Heart right ventricle (tissue), 16 donors: Measurements from ENCODE around the gene ATP8B3. TPM values are rescaled to one million over a fixed set of nuclear protein-coding genes. Genes with fewer than 3 reads are reported as not detected.

ENCODE experiments used
- ATAC-seq, 8 donors: fragments of 200-7000 bp; cut with Tn5 transposase; one replicate each; pipeline ENCODE4 v1.9.1; 2020; ENCODE audit warnings: mild to moderate bottlenecking in 8 of 8, moderate library complexity in 8 of 8, moderate number of reproducible peaks in 1 of 8
- DNase-seq, 2 donors: peaks; one replicate each; pipeline ENCODE4 v3.0.0-alpha.2; 2020
- H3K27ac ChIP-seq, 10 donors: fragments of 200-600 bp; sonication (generic) in 2 of 10; one replicate each; pipeline versions ENCODE4 v1.5.0 to v1.8.0; 2020 to 2022; ENCODE audit warnings: mild to moderate bottlenecking in 3 of 10
- H3K27me3 ChIP-seq, 7 donors: fragments of 200-600 bp; one replicate each; pipeline ENCODE4 v1.8.0; 2021 to 2022; ENCODE audit warnings: mild to moderate bottlenecking in 2 of 7
- H3K36me3 ChIP-seq, 9 donors: fragments of 200-600 bp; sonication (generic) in 1 of 9; one replicate each; pipeline versions ENCODE4 v1.5.0 to v1.8.0; 2020 to 2022; ENCODE audit warnings: mild to moderate bottlenecking in 2 of 9
- H3K4me1 ChIP-seq, 9 donors: fragments of 200-600 bp; sonication (generic) in 1 of 9; one replicate each; pipeline versions ENCODE4 v1.5.0 to v1.8.0; 2020 to 2022; ENCODE audit warnings: mild to moderate bottlenecking in 4 of 9
- H3K4me3 ChIP-seq, 10 donors: fragments of 200-600 bp; sonication (generic) in 2 of 10; one replicate each; pipeline versions ENCODE4 v1.5.0 to v1.8.0; 2020 to 2022; ENCODE audit warnings: mild to moderate bottlenecking in 7 of 10, moderate library complexity in 2 of 10
- H3K9me3 ChIP-seq, 11 donors: fragments of 200-600 bp in 10 of 11; sonication (generic) in 2 of 11; one replicate each; pipeline versions ENCODE4 v1.5.0 to v1.8.0; 2013 to 2022; ENCODE audit warnings: mild to moderate bottlenecking in 2 of 11, control low read depth in 1 of 11, moderate library complexity in 1 of 11
- WGBS, 2 donors: extraction: QIAGEN DNeasy Blood & Tissue Kit; methylation state at CpG; one replicate each; pipeline ENCODE4 v1.1.7; 2013; ENCODE audit warnings: inconsistent platforms in 1 of 2; 5-methylcytosine and 5-hydroxymethylcytosine counted together
- intact Hi-C, 10 donors: fragments of 100-400 bp; cut with DNase I; formaldehyde crosslinking; loops; one replicate each; pipeline versions ENCODE4 v1.11.1 to v1.14.2; 2022
- polyA plus RNA-seq, 2 donors: library from polyadenylated mRNA; stranded (reverse); fragments of 200-250 nt; gene quantifications; one replicate each; pipeline ENCODE4 v1.2.3, GENCODE V29; 2013
- total RNA-seq, 10 donors: library from RNA; stranded (reverse); fragmentation: NEBNext Ultra II Directional in 3 of 10; extraction: Animal tissue kit (Norgen Biotek cat#: 25700) in 3 of 10; gene quantifications; one replicate each; pipeline versions ENCODE4 v1.2.1 to v1.2.4, GENCODE V29; 2021 to 2023
- TF ChIP-seq, protein P1 (sequence below), 9 donors: fragments of 200-600 bp; sonication (generic) in 2 of 9; IDR thresholded peaks; one replicate each; pipeline versions ENCODE4 v1.5.0 to v1.8.0; 2021 to 2022; ENCODE audit warnings: antibody characterized with exemption in 9 of 9, mild to moderate bottlenecking in 5 of 9, moderate library complexity in 1 of 9
- donor health status: Arrhythmogenic right ventricular cardiomyopathy.
- donor health status: ischemic (EF 13 %, LVEDD 7.1; RV severe dilation, severe dysfunction).
- donor health status: healthy with polysubstance abuse.
- donor health status: DM: no; HTN: yes; CAD: no.
- donor health status: DM: no; HTN: no; CAD: no.
- donor health status: ischemic (EF 25% LVEDD 6.9; RV normal size, moderate dysfunction).
- donor health status: ischemic (EF 25% LVEDD 5.7; RV mildly dilated, moderate dysfunction).
- donor health status: healthy.
- donor health status: DM: yes; HTN: yes; CAD: no.
- donor health status: Ischemic cardiomyopathy.
- donor health status: ischemic (EF 35%, LVEDD 5.7; RV mildly dilated, moderate dysfunction).
- donor health status: nonischemic (EF 11% LVEDD 7.7; RV severe dilation, severe dysfunction).
- donor health status: DM: yes; HTN: yes; CAD: no.
- donor health status: PGD.
- donor health status: ischemic (EF 29% LVEDD 5.4; RV normal size, mild dysfunction).
- donor health status: nonischemic (EF 23%, LVEDD 6.1; RV moderate dilation, normal function).

ATP8B3 gene
- total and polyA plus RNA-seq, 12 donors = 0.13 to 3.4 (median 0.52) TPM

DNA sequence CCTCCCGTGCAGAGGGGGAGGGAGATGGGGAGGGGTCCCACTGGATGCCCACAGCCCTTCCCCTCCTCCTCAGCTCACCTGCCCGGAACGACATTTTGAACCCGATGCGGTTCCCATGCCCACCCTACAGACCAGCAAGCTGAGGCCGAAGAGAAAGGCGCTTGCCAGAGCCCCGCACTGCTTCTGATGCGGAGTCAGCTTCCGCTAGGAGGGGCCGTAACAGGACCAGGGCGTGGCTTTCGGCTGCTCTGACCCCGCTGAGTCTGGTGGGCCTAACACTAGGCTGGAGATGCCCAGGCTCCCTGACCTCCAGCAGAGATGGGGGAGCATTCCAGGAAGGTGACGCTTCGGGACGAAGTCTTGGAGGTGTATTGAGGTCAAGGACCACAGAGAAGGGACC is 52.1 kb downstream of the ATP8B3 start:
- Histone ChIP-seq H3K4me3 (peak overlapping the region in 1 of 10 donors; percentile 3), H3K4me1 (peaks cover 0 to 17% (median 10%) of the 10 kb centered on the region in 9 donors), H3K27me3 (peaks cover 57 to 100% (median 100%) of the 10 kb centered on the region in 7 donors), H3K27ac (no peak overlapping the region), H3K36me3 (no peaks in the 10 kb centered on the region), H3K9me3 (no peaks in the 10 kb centered on the region)
- DNase-seq (no peak), ATAC-seq (no peak)
- TF ChIP-seq, protein P1, sequence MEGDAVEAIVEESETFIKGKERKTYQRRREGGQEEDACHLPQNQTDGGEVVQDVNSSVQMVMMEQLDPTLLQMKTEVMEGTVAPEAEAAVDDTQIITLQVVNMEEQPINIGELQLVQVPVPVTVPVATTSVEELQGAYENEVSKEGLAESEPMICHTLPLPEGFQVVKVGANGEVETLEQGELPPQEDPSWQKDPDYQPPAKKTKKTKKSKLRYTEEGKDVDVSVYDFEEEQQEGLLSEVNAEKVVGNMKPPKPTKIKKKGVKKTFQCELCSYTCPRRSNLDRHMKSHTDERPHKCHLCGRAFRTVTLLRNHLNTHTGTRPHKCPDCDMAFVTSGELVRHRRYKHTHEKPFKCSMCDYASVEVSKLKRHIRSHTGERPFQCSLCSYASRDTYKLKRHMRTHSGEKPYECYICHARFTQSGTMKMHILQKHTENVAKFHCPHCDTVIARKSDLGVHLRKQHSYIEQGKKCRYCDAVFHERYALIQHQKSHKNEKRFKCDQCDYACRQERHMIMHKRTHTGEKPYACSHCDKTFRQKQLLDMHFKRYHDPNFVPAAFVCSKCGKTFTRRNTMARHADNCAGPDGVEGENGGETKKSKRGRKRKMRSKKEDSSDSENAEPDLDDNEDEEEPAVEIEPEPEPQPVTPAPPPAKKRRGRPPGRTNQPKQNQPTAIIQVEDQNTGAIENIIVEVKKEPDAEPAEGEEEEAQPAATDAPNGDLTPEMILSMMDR (IDR thresholded peaks at IDR 0.05) = no peak
- intact Hi-C loops = loop anchor here in 4 of 10 donors (10.0 kb wide), 3 partner anchors 85 to 215 kb away; partner anchors contain the start of gene UQCR11 (in 1 of the 4)
- WGBS, 2 donors = 4 to 5% methylated on average over 17 of the region's 17 CpGs

DNA sequence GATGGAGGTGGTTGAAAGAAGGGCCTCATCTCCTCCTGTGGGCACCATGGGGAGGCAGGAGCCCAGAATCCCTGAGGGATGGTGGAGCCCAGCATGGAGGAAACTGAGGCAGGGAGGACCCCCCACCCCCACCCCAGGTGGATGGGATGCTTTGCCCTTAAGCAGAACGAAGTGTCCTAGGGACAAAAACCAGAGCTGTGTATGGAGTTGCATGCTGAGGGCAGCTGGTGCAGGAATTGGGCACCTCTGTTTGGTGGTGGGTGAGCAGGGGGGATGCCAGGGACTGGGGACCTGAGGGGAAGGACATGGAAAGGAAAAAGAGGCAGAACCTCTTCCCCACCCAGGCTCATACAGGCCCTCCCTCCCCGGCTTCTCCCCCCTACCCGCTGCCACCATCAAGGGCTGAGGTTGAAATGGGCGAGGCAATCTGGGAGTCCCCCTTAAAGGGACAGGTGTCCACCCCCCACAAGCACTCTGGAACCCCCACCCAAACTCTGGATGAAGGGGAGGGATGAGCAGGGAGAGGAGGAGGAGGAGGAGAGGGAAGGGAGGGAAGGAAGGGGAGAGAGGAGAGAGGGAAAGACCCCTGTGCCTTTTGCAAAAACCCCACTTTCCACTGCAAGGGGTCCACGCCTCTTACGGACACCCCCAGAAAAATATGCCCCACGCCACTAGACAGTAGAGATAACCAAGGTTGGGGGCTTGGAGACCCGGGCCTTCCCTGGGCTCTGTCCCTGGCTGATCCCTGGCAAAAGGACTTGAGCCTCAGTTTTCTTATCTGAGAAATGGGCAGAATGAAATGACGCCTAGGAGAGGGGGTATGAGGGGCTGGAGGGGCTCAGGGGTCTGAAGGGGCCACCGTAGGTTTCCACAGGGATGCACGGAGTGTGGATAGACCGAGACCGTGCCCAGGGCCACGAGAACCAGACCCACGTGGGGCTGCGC is 52.8 kb downstream of the ATP8B3 start:
- Histone ChIP-seq H3K9me3 (no peaks in the 10 kb centered on the region), H3K27ac (no peak overlapping the region), H3K27me3 (peaks cover 62 to 99% (median 98%) of the 10 kb centered on the region in 7 donors), H3K4me3 (no peak overlapping the region), H3K36me3 (no peaks in the 10 kb centered on the region), H3K4me1 (peaks cover 0 to 22% (median 10%) of the 10 kb centered on the region in 9 donors)
- WGBS, 2 donors = 17 to 19% methylated on average over 16 of the region's 16 CpGs
- intact Hi-C loops = no loop called here
- no peak for DNase-seq
- TF ChIP-seq, protein P1 (IDR thresholded peaks at IDR 0.05) = no peak
- ATAC-seq = no peak

DNA sequence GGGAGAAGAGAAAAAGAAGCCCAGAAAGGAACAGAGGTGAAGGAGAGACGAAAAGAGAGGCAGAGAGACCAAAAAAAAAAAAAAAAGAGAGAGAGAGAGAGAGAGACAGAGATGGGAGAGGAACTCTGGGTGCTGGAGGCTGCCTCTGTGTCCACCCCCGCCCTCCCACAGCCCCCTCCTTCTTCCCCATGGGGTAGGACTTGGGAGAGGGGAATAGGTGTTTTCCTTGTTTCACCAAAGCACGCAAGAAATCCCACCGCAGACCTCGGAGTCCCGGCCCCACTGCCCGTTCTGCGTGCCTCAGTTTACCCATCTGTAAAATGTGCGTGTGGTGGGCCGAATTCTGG is 53.9 kb downstream of the ATP8B3 start:
- H3K36me3 ChIP-seq = no peaks in the 10 kb centered on the region
- no peak for DNase-seq
- no peak for ATAC-seq
- peaks cover 0 to 22% (median 9%) of the 10 kb centered on the region in 9 donors for H3K4me1 ChIP-seq
- WGBS, 2 donors = 7 to 8% methylated on average over 10 of the region's 10 CpGs
- TF ChIP-seq, protein P1 (IDR thresholded peaks at IDR 0.05) = no peak
- H3K27ac ChIP-seq = no peak overlapping the region
- H3K4me3 ChIP-seq = no peak overlapping the region
- H3K27me3 ChIP-seq = peaks cover 65 to 91% (median 89%) of the 10 kb centered on the region in 7 donors
- intact Hi-C loops = no loop called here
- H3K9me3 ChIP-seq = no peaks in the 10 kb centered on the region

DNA sequence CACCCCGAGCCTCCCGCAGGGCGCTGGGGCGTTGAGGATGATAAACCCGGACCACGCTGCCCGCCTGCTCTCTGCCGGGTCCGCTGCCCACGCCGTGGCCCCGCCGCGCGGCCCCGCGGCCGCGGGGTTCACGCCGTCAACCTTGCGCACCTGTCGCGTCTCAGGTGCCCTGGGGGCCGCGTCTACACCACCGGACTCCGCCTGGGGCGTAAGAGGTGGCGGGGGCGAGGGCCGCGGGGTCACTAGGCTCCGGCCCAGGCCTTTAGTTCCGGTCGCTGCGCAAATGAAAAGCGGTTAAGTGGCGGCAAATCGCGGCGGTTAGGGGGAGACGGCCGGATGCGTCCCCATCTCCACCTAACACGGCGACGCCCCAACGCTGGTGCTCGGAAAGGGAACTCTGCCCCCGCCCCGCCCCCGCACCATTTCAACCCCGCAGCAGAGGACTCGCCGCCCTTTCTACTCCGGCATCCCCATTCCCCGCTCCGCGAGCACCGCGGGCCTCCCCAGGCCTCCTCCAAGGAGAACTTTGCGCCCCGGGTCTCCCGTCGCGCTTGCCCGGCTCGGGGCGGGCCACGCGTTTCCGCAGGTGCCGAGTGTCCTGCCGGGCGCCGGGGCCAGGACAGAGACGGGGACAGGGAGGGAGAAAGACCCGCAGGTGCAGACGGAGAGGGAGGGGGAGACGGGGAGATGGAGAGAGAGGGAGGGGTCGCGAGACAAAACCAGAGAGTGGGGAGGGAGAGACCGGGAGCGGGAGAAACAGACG is 54.4 kb downstream of the ATP8B3 start:
- DNase-seq = no peak
- Histone ChIP-seq H3K27ac (no peak overlapping the region), H3K36me3 (no peaks in the 10 kb centered on the region), H3K4me3 (peak overlapping the region in 1 of 10 donors; percentile 3), H3K4me1 (peaks cover 0 to 22% (median 9%) of the 10 kb centered on the region in 9 donors), H3K9me3 (no peaks in the 10 kb centered on the region), H3K27me3 (peaks cover 63 to 91% (median 89%) of the 10 kb centered on the region in 7 donors)
- 1 to 3% methylated on average over 86 of the region's 86 CpGs for WGBS, 2 donors
- intact Hi-C loops = no loop called here
- TF ChIP-seq, protein P1 (IDR thresholded peaks at IDR 0.05) = no peak
- ATAC-seq = no peak
